Endothelial cell of umbilical vein (primary cell): ENCODE results near the gene ZFYVE28. TPM values are rescaled to one million over a fixed set of nuclear protein-coding genes. Genes with fewer than 3 reads are reported as not detected.

Source experiments
- BruUV-seq: library from RNA; stranded (reverse); fragments of 400-500 nt; replicated peaks from 2 replicates; lab custom pipeline; 2021; lab: Mats Ljungman, UMichigan
- CTCF ChIA-PET: fragments of 300-600, 350-600 bp; sonication (Branson Sonifier 250); formaldehyde crosslinking; loops from one replicate; lab custom pipeline; 2021; ENCODE audit warnings: antibody characterized with exemption, inconsistent platforms; lab: Charles Lee
- POLR2A ChIA-PET: fragments of 300-600, 350-600 bp; sonication (Branson Sonifier 250); formaldehyde crosslinking; loops from one replicate; lab custom pipeline; 2021; ENCODE audit warnings: antibody characterized with exemption, inconsistent platforms; lab: Charles Lee
- DNase-seq: peaks from one replicate; pipeline ENCODE4 v3.0.0-alpha.2; 2011; ENCODE audit warnings: low read depth, low spot score
- FAIRE-seq: peaks from 2 replicates; lab custom pipeline; 2011; peaks lifted over from hg19 to GRCh38; lab: Jason Lieb, UNC
- H2AFZ ChIP-seq: 2 replicates; pipeline ENCODE4 v1.6.0; 2012; ENCODE audit warnings: low read depth, low read length, control low read depth, inconsistent platforms
- H3K27ac ChIP-seq: 2 replicates; pipeline ENCODE4 v1.5.1; 2011; ENCODE audit warnings: low read depth, mild to moderate bottlenecking, control low read depth, low read length, moderate library complexity; ENCODE audit not compliant: insufficient read depth
- H3K27me3 ChIP-seq, 2 experiments: 2 replicates each; pipeline versions ENCODE4 v1.6.0 to v1.6.1; 2011; ENCODE audit warnings: low read length in 2 of 2, mixed read lengths in 1 of 2; ENCODE audit not compliant: control insufficient read depth in 2 of 2, insufficient read depth in 2 of 2
- H3K36me3 ChIP-seq, 2 experiments: 2 replicates in 1 of 2; 3 replicates in 1 of 2; pipeline ENCODE4 v1.5.1; 2011; ENCODE audit warnings: low read length in 2 of 2, mild to moderate bottlenecking in 1 of 2, moderate library complexity in 1 of 2; ENCODE audit not compliant: control insufficient read depth in 2 of 2, insufficient read depth in 2 of 2; ENCODE audit errors: extremely low read depth in 1 of 2
- H3K4me1 ChIP-seq: 3 replicates; pipeline ENCODE4 v1.5.1; 2011; ENCODE audit warnings: mild to moderate bottlenecking, low read length; ENCODE audit not compliant: control insufficient read depth, insufficient read depth; ENCODE audit errors: extremely low read depth
- H3K4me2 ChIP-seq: 2 replicates; pipeline ENCODE4 v1.6.1; 2011; ENCODE audit warnings: low read length, control low read depth, mixed read lengths; ENCODE audit not compliant: insufficient read depth
- H3K4me3 ChIP-seq, 3 experiments: fragments of 200-600 bp in 1 of 3; sonication (generic), shearing (Covaris generic) in 1 of 3; replicated peaks in 1 of 3; 2 replicates each; pipeline ENCODE4 v1.5.1; 2011 to 2016; ENCODE audit warnings: control low read depth in 3 of 3, low read length in 3 of 3, mild to moderate bottlenecking in 2 of 3, inconsistent platforms in 1 of 3, low read depth in 1 of 3, moderate library complexity in 1 of 3; ENCODE audit not compliant: insufficient read depth in 1 of 3
- H3K79me2 ChIP-seq: 2 replicates; pipeline ENCODE4 v1.6.0; 2012; ENCODE audit warnings: low read length, inconsistent platforms; ENCODE audit not compliant: control insufficient read depth, insufficient read depth
- H3K9ac ChIP-seq: replicated peaks from 2 replicates; pipeline ENCODE3; 2011; ENCODE audit warnings: low read length, control low read depth; ENCODE audit not compliant: insufficient read depth; ENCODE audit errors: extremely low read depth
- H3K9me1 ChIP-seq: replicated peaks from 3 replicates; pipeline ENCODE4 v1.6.0; 2011; ENCODE audit warnings: mild to moderate bottlenecking, low read length; ENCODE audit not compliant: control insufficient read depth, insufficient read depth; ENCODE audit errors: extremely low read depth
- H3K9me3 ChIP-seq: replicated peaks from 2 replicates; pipeline ENCODE4 v1.5.1; 2012; ENCODE audit warnings: low read length, inconsistent platforms; ENCODE audit not compliant: control insufficient read depth, insufficient read depth
- H4K20me1 ChIP-seq: replicated peaks from 2 replicates; pipeline ENCODE3; 2011; ENCODE audit warnings: mild to moderate bottlenecking, low read length; ENCODE audit not compliant: control insufficient read depth, insufficient read depth; ENCODE audit errors: extremely low read depth
- CTCF ChIP-seq, 2 donors: IDR thresholded peaks; 1 replicate in 1 of 2; 2 replicates in 1 of 2; pipeline ENCODE4 v1.5.1; 2011; ENCODE audit warnings: low read length in 2 of 2, mild to moderate bottlenecking in 2 of 2, moderate library complexity in 2 of 2, control low read depth in 1 of 2, inconsistent platforms in 1 of 2, low read depth in 1 of 2; ENCODE audit not compliant: insufficient read depth in 1 of 2; ENCODE audit errors: extremely low read depth in 1 of 2
- EZH2 ChIP-seq: IDR thresholded peaks from 2 replicates; pipeline ENCODE4 v1.6.1; 2012; ENCODE audit warnings: borderline replicate concordance, low read depth, mild to moderate bottlenecking, moderate library complexity, low read length, inconsistent platforms; ENCODE audit not compliant: severe bottlenecking
- FOS ChIP-seq: IDR thresholded peaks from 2 replicates; pipeline ENCODE4 v1.6.1; 2011; ENCODE audit warnings: mild to moderate bottlenecking, low read length, moderate library complexity, borderline replicate concordance; ENCODE audit not compliant: insufficient read depth
- GATA2 ChIP-seq: IDR thresholded peaks from 2 replicates; pipeline ENCODE4 v1.7.0; 2011; ENCODE audit warnings: low read depth, mild to moderate bottlenecking, moderate library complexity, mixed read lengths, low read length; ENCODE audit not compliant: insufficient read length, insufficient read depth
- JUN ChIP-seq: IDR thresholded peaks from 2 replicates; pipeline ENCODE4 v1.6.1; 2011; ENCODE audit warnings: borderline replicate concordance, low read depth; ENCODE audit not compliant: insufficient read length, insufficient read depth
- MYC ChIP-seq: IDR thresholded peaks from one replicate; pipeline ENCODE4 v1.6.1; 2011; ENCODE audit warnings: mild to moderate bottlenecking, low read depth, low read length
- POLR2A ChIP-seq: IDR thresholded peaks from 2 replicates; pipeline ENCODE4 v1.6.1; 2012; ENCODE audit warnings: low read depth, mild to moderate bottlenecking, control low read depth, low read length
- POLR2AphosphoS5 ChIP-seq: IDR thresholded peaks from 2 replicates; pipeline ENCODE4 v1.6.1; 2012; ENCODE audit warnings: low read depth, mild to moderate bottlenecking, control low read depth, low read length, moderate library complexity; ENCODE audit not compliant: insufficient read depth
- dilution Hi-C: fragments of 300-500 bp; cut with MboI; formaldehyde crosslinking; loops from one replicate; pipeline ENCODE4 v1.15.0; 2019; ENCODE audit warnings: low sequenced_read_pairs; ENCODE audit not compliant: extremely low pct_ligation_motif_present
- intact Hi-C: fragments of 100-400 bp; cut with micrococcal nuclease; formaldehyde crosslinking; loops from one replicate; pipeline ENCODE4 v1.10.0; 2022
- polyA plus RNA-seq, 4 experiments: library from polyadenylated mRNA; depleted of rRNA in 3 of 4; stranded (reverse) in 3 of 4; unstranded in 1 of 4; fragments of >200 nt; gene quantifications; 2 replicates each; pipeline versions ENCODE4 v1.2.1 to v1.2.3, GENCODE V29; 2011 to 2012; ENCODE audit warnings: missing spikeins in 1 of 4
- total RNA-seq: library from RNA; stranded (reverse); gene quantifications from 2 replicates; pipeline ENCODE4 v1.2.3, GENCODE V29; 2021
- TF ChIP-seq, protein P1 (sequence below): IDR thresholded peaks from 2 replicates; pipeline ENCODE4 v1.6.1; 2011; ENCODE audit not compliant: insufficient read depth, insufficient read length

The ZFYVE28 gene
- total and polyA plus RNA-seq, 2 donors (not counting 3 experiments of a cell fraction or from before 2014, with no cell fraction given): 5.8 to 7.1 TPM

DNA sequence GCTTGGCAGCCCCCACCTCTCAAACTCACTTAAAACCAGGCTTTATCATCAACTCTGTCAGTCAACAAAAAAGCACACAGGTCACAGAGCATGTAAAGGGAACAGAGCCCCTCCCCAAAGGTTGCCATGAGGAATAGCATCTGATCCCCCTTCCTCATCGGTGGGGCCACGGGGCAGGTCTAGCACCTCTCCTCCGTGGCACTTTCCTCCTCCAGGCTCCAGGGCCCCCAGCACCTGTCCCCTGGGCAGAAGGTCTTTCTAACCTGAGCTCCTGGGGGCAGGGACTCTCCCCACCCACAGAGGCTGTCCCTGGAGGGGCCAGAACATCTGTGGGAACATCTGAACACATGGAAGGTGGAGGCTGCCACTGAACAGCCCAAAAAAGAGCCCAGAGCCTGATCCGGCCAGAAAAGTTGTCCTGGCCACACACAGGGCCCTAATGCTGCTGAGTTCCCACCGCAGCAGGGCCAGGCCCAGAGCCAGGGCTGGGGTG lies 65.7 kb downstream of the ZFYVE28 start:
- dilution Hi-C loops: no loop called here
- no peak for TF ChIP-seq POLR2A
- TF ChIP-seq GATA2: no peak
- no peak for TF ChIP-seq JUN
- TF ChIP-seq EZH2: no peak
- no peak for TF ChIP-seq FOS
- no peak for TF ChIP-seq POLR2AphosphoS5
- no peak for TF ChIP-seq MYC
- no peak for TF ChIP-seq CTCF (IDR thresholded peaks at IDR 0.05; ENCODE audit: extremely low read depth in 1 of 2, insufficient read depth in 1 of 2, low read depth in 1 of 2, low read length in 2 of 2)
- TF ChIP-seq, protein P1, sequence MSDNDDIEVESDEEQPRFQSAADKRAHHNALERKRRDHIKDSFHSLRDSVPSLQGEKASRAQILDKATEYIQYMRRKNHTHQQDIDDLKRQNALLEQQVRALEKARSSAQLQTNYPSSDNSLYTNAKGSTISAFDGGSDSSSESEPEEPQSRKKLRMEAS: no peak
- no peak overlapping the region for H2AFZ ChIP-seq
- no peaks in the 10 kb centered on the region for H4K20me1 ChIP-seq
- DNase-seq (no peak), FAIRE-seq (no peak)
- ChIA-PET POLR2A (no interaction called here), CTCF (interaction anchor here (2.6 kb wide), 1 partner anchor 132 kb away, joined by 13 read pairs; no protein-coding TSS in a partner anchor)
- intact Hi-C loops: no loop called here
- H3K27ac ChIP-seq: no peak overlapping the region
- no TSS peak for BruUV-seq
- H3K4me2 ChIP-seq: no peak overlapping the region
- H3K36me3 ChIP-seq: no peaks in the 10 kb centered on the region
- no peaks in the 10 kb centered on the region for H3K4me1 ChIP-seq
- no peaks in the 10 kb centered on the region for H3K27me3 ChIP-seq
- H3K9me3 ChIP-seq: no peaks in the 10 kb centered on the region
- H3K9ac ChIP-seq: no peak overlapping the region
- H3K4me3 ChIP-seq: no peak overlapping the region
- H3K79me2 ChIP-seq: no peaks in the 10 kb centered on the region
- peaks cover 2% of the 10 kb centered on the region for H3K9me1 ChIP-seq
